ENCODE measurements around the gene ADGRB2.

Gene ADGRB2

GRCh38 chr1:31747304-31747703 is 16.8 kb downstream of the ADGRB2 start:
- no peak for DNase-seq (ENCODE audit: low spot score)

GRCh38 chr1:31746687-31747086 is 17.5 kb downstream of the ADGRB2 start:
- DNase-seq (ENCODE audit: low spot score): no peak

- no peak for DNase-seq (ENCODE audit: low spot score)
Measured at GRCh38 chr1:31745946-31746670, 18.0 kb downstream of the ADGRB2 start.

- peak; percentile 77 for DNase-seq (ENCODE audit: low spot score)
Measured at GRCh38 chr1:31745096-31745945, 18.8 kb downstream of the ADGRB2 start.

- DNase-seq (ENCODE audit: low spot score): peak; percentile 87
Measured at GRCh38 chr1:31744165-31744888, 19.8 kb downstream of the ADGRB2 start.

GRCh38 chr1:31742462-31743212 is 21.5 kb downstream of the ADGRB2 start:
- DNase-seq (ENCODE audit: low spot score): no peak

- DNase-seq (ENCODE audit: low spot score): peak; percentile 72
Measured at GRCh38 chr1:31739346-31739745, 24.8 kb downstream of the ADGRB2 start.

GRCh38 chr1:31736675-31737074 is 27.5 kb downstream of the ADGRB2 start:
- no peak for DNase-seq (ENCODE audit: low spot score)

GRCh38 chr1:31735571-31735970 is 28.6 kb downstream of the ADGRB2 start:
- DNase-seq (ENCODE audit: low spot score): no peak

GRCh38 chr1:31734582-31735107 is 29.5 kb downstream of the ADGRB2 start:
- no peak for DNase-seq (ENCODE audit: low spot score)

- no peak for DNase-seq (ENCODE audit: low spot score)
Measured at GRCh38 chr1:31733389-31734219, 30.5 kb downstream of the ADGRB2 start.

- DNase-seq (ENCODE audit: low spot score): no peak
Measured at GRCh38 chr1:31732751-31733289, 31.3 kb downstream of the ADGRB2 start.

GRCh38 chr1:31732343-31732742 is 31.8 kb downstream of the ADGRB2 start:
- DNase-seq (ENCODE audit: low spot score): no peak

- no peak for DNase-seq (ENCODE audit: low spot score)
Measured at GRCh38 chr1:31731049-31731565, 33.0 kb downstream of the ADGRB2 start.

- DNase-seq (ENCODE audit: low spot score): no peak
Measured at GRCh38 chr1:31730336-31731048, 33.6 kb downstream of the ADGRB2 start.

GRCh38 chr1:31727849-31728248 is 36.3 kb downstream of the ADGRB2 start:
- DNase-seq (ENCODE audit: low spot score): no peak

- no peak for DNase-seq (ENCODE audit: low spot score)
Measured at GRCh38 chr1:31727195-31727594, 36.9 kb downstream of the ADGRB2 start.

GRCh38 chr1:31726715-31727114 is 37.4 kb downstream of the ADGRB2 start:
- no peak for DNase-seq (ENCODE audit: low spot score)

GRCh38 chr1:31725777-31726535 is 38.2 kb downstream of the ADGRB2 start:
- DNase-seq (ENCODE audit: low spot score): no peak

Measured in germinal center (tissue), 1 donor.